GM06990 (cell line): ENCODE measurements around the gene MORN5.

Experiments used
- DNase-seq: peaks from one replicate; pipeline ENCODE4 v3.0.0-alpha.2; 2011; ENCODE audit not compliant: insufficient read length; ENCODE audit errors: extremely low read depth
- H3K27me3 ChIP-seq: replicated peaks from 2 replicates; pipeline ENCODE4 v1.6.0; 2011; ENCODE audit warnings: low read length; ENCODE audit not compliant: control insufficient read depth, insufficient read depth
- H3K36me3 ChIP-seq: 2 replicates; pipeline ENCODE4 v1.5.1; 2011; ENCODE audit warnings: low read length; ENCODE audit not compliant: control insufficient read depth, insufficient read depth
- H3K4me3 ChIP-seq: replicated peaks from 2 replicates; pipeline ENCODE4 v1.5.1; 2011; ENCODE audit warnings: low read depth, mild to moderate bottlenecking, control low read depth, low read length
- CTCF ChIP-seq: IDR thresholded peaks from 2 replicates; pipeline ENCODE4 v1.5.1; 2011; ENCODE audit warnings: low read length, control low read depth, mild to moderate bottlenecking, inconsistent platforms; ENCODE audit not compliant: insufficient read depth, poor library complexity, severe bottlenecking

The MORN5 gene

GRCh38 chr9:122183501-122183900, 23.8 kb downstream of the MORN5 start:
- Histone ChIP-seq H3K36me3 (no peaks in the 10 kb centered on the region), H3K27me3 (no peaks in the 10 kb centered on the region; the same call in 1 of the 2 replicates), H3K4me3 (no peak overlapping the region)
- DNase-seq, result no peak
- no peak for TF ChIP-seq CTCF

- no peak for TF ChIP-seq CTCF
Measured at GRCh38 chr9:122184551-122184950, 24.8 kb downstream of the MORN5 start.

GRCh38 chr9:122186301-122186700, 26.6 kb downstream of the MORN5 start:
- no peaks in the 10 kb centered on the region for H3K36me3 ChIP-seq
- no peak for TF ChIP-seq CTCF
- no peak for DNase-seq
- no peaks in the 10 kb centered on the region for H3K27me3 ChIP-seq
- no peak overlapping the region for H3K4me3 ChIP-seq

More at GRCh38 chr9:122184551-122184950, 24.8 kb downstream of the MORN5 start:
- Histone ChIP-seq H3K36me3 (no peaks in the 10 kb centered on the region), H3K27me3 (no peaks in the 10 kb centered on the region; the same call in 1 of the 2 replicates), H3K4me3 (no peak overlapping the region)
- DNase-seq, result no peak

GRCh38 chr9:122186777-122187470, 27.2 kb downstream of the MORN5 start:
- H3K27me3 ChIP-seq, result no peaks in the 10 kb centered on the region
- no peak for DNase-seq
- no peaks in the 10 kb centered on the region for H3K36me3 ChIP-seq
- no peak overlapping the region for H3K4me3 ChIP-seq
- TF ChIP-seq CTCF, result no peak

- H3K36me3 ChIP-seq, result no peaks in the 10 kb centered on the region
- no peak for TF ChIP-seq CTCF
- no peaks in the 10 kb centered on the region for H3K27me3 ChIP-seq
Measured at GRCh38 chr9:122188369-122188768, 28.7 kb downstream of the MORN5 start.

More at GRCh38 chr9:122188369-122188768, 28.7 kb downstream of the MORN5 start:
- no peak for DNase-seq
- H3K4me3 ChIP-seq, result no peak overlapping the region
